Cerebellar nuclear complex (tissue), 1 donor: Measurements from ENCODE around the gene TMEM163.
"Not testable (repeated sequence)": the region's sequence is repeated elsewhere in the genome, so short reads cannot be mapped to it uniquely, and the experiment has no call there.

ENCODE experiments used
- DNase-seq, 2 experiments: peaks; one replicate each; lab custom pipeline; 2025; lab: John Stamatoyannopoulos, UW

TMEM163 gene

GRCh38 chr2:134581877-134582546 is 136.8 kb downstream of the TMEM163 start:
- DNase-seq = no peak

GRCh38 chr2:134578316-134578715 is 140.5 kb downstream of the TMEM163 start:
- no peak for DNase-seq

- DNase-seq = no peak
Observed at GRCh38 chr2:134576478-134576877, 142.3 kb downstream of the TMEM163 start.

GRCh38 chr2:134575888-134576287 is 142.9 kb downstream of the TMEM163 start:
- no peak for DNase-seq

- DNase-seq = no peak
Observed at GRCh38 chr2:134574611-134575330, 144.0 kb downstream of the TMEM163 start.

- DNase-seq = no peak
Observed at GRCh38 chr2:134573724-134574123, 145.1 kb downstream of the TMEM163 start.

GRCh38 chr2:134573085-134573370 is 145.8 kb downstream of the TMEM163 start:
- DNase-seq = no peak

GRCh38 chr2:134572314-134573084 is 146.3 kb downstream of the TMEM163 start:
- no peak for DNase-seq

- no peak for DNase-seq
Observed at GRCh38 chr2:134570676-134571075, 148.1 kb downstream of the TMEM163 start.

- DNase-seq = no peak
Observed at GRCh38 chr2:134568413-134568812, 150.4 kb downstream of the TMEM163 start.

- DNase-seq = no peak
Observed at GRCh38 chr2:134567666-134568065, 151.1 kb downstream of the TMEM163 start.

GRCh38 chr2:134564955-134565354 is 153.8 kb downstream of the TMEM163 start:
- not testable (repeated sequence) for DNase-seq

- no peak for DNase-seq
Observed at GRCh38 chr2:134564549-134564948, 154.3 kb downstream of the TMEM163 start.

GRCh38 chr2:134558208-134558830 is 160.5 kb downstream of the TMEM163 start:
- peak in 1 of 2 experiments; percentile 60 for DNase-seq

GRCh38 chr2:134555411-134555810 is 163.4 kb downstream of the TMEM163 start:
- no peak for DNase-seq

GRCh38 chr2:134553657-134554056 is 165.1 kb downstream of the TMEM163 start:
- no peak for DNase-seq

- no peak for DNase-seq
Observed at GRCh38 chr2:134550566-134551164, 168.1 kb downstream of the TMEM163 start.

GRCh38 chr2:134549104-134549503 is 169.7 kb downstream of the TMEM163 start:
- no peak for DNase-seq

GRCh38 chr2:134540990-134541389 is 177.8 kb downstream of the TMEM163 start:
- no peak for DNase-seq

- DNase-seq = peak in 1 of 2 experiments; percentile 14
Observed at GRCh38 chr2:134539981-134540380, 178.8 kb downstream of the TMEM163 start.

GRCh38 chr2:134537702-134538101 is 181.1 kb downstream of the TMEM163 start:
- DNase-seq = no peak

- no peak for DNase-seq
Observed at GRCh38 chr2:134537121-134537520, 181.7 kb downstream of the TMEM163 start.
